HAP-1 (cell line): ENCODE results near the gene ZNF701.
"Not testable (repeated sequence)": the region's sequence is repeated elsewhere in the genome, so short reads cannot be mapped to it uniquely, and the experiment has no call there.

Experiments used
- DNase-seq, 2 experiments: peaks; one replicate each; pipeline ENCODE4 v3.0.0-alpha.2; 2016 to 2020; ENCODE audit warnings: low spot score in 2 of 2
- H3K27me3 ChIP-seq: fragments of 250-450 bp; sonication (Bioruptor Pico); 2 replicates; pipeline ENCODE4 v1.5.1; 2020; ENCODE audit warnings: low read depth, mild to moderate bottlenecking, moderate library complexity
- H3K36me3 ChIP-seq: fragments of 250-450 bp; sonication (Bioruptor Pico); replicated peaks from 2 replicates; pipeline ENCODE4 v1.5.1; 2020; ENCODE audit warnings: mild to moderate bottlenecking
- H3K4me1 ChIP-seq: fragments of 250-450 bp; sonication (Bioruptor Pico); 2 replicates; pipeline ENCODE4 v1.5.1; 2020; ENCODE audit warnings: mild to moderate bottlenecking
- H3K4me3 ChIP-seq: fragments of 250-450 bp; sonication (Bioruptor Pico); 2 replicates; pipeline ENCODE4 v1.5.1; 2020; ENCODE audit warnings: mild to moderate bottlenecking, moderate library complexity
- H3K9me3 ChIP-seq: fragments of 250-450 bp; sonication (Bioruptor Pico); 2 replicates; pipeline ENCODE4 v1.5.1; 2020; ENCODE audit warnings: mild to moderate bottlenecking, moderate library complexity
- in situ Hi-C: fragments of 300-500 bp; cut with MboI; formaldehyde crosslinking; loops from 3 replicates; pipeline ENCODE4 v1.14.3; 2020; ENCODE audit warnings: low sequenced_read_pairs, inconsistent platforms, mixed read lengths

The ZNF701 gene

DNA sequence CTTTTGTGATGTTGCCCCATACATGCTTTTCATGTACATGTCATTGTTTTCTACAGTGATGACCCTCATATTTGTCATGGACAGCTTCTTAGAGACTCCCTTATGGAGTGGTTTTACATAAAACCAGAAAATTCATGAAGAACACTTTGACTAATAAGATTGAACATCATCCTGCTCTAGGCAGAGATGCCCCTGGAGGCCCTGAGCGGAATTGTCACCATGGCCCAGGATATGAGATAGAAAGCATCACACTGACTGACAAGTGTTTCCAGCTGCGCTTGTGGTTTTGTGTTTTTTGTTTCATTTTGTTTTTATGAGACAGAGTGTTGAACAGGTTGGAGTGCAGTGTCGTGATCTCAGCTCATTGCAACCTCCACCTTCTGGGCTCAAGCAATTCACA, 22.2 kb downstream of the ZNF701 start:
- H3K36me3 ChIP-seq, result no peaks in the 10 kb centered on the region
- no peak overlapping the region for H3K4me3 ChIP-seq
- H3K9me3 ChIP-seq, result no peaks in the 10 kb centered on the region
- no peaks in the 10 kb centered on the region for H3K4me1 ChIP-seq
- in situ Hi-C loops, result no loop called here
- no peaks in the 10 kb centered on the region for H3K27me3 ChIP-seq
- no peak for DNase-seq

DNA sequence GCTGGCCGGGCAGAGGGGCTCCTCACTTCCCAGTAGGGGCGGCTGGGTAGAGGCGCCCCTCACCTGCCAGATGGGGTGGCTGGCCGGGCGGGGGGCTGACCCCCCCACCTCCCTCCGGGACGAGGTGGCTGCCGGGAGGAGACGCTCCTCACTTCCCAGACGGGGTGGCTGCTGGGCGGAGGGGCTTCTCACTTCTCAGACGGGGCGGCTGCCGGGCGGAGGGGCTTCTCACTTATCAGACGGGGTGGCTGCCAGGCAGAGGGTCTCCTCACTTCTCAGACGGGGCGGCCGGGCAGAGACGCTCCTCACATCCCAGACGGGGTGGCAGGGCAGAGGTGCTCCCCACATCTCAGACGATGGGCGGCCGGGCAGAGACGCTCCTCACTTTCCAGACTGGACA, 23.4 kb downstream of the ZNF701 start:
- H3K4me1 ChIP-seq, H3K36me3 ChIP-seq, in situ Hi-C loops, H3K4me3 ChIP-seq, H3K9me3 ChIP-seq, H3K27me3 ChIP-seq, DNase-seq: not testable (repeated sequence)

DNA sequence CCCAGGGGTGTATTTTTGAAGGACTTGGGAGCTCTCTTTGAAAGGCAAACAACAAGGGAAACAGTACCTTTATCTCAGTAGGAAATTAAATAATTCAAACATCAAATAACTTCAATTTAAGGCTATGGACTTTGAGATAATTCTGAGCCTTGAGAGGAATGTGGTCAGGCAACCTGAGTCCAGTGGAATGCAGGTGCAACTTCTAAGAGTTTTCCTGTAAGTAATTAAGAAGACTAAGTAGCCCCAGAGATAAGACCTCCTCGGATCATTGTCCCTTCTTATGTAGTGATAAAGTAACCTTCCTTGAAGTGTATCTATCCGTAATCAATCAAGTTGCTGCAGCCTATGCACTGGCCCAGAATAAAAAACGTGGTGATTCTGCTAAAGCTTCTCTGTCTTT, 29.2 kb downstream of the ZNF701 start:
- H3K4me1 ChIP-seq, result no peaks in the 10 kb centered on the region
- H3K27me3 ChIP-seq, result no peaks in the 10 kb centered on the region
- no peaks in the 10 kb centered on the region; the same call in 1 of the 2 replicates for H3K9me3 ChIP-seq
- in situ Hi-C loops, result no loop called here
- H3K36me3 ChIP-seq, result no peaks in the 10 kb centered on the region
- H3K4me3 ChIP-seq, result no peak overlapping the region
- DNase-seq, result no peak

DNA sequence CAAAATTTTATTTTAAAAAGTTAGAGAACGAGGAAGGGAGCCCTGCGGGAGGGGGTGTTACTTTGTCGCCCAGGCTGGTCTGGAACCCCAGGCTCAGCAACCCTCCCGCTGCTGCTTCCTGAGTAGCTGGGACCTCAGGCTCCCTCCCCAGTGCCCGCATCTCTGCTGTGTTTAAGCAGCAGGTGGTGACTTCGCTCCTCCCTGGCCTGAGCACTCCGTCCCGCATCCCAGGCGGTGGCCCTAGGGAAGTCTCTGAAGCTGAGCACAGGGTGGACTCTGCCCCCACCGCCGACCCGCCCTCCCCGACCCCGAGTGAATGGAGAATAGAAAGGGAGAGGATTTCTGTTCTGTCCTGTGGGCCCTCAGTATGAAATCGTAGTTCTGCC, 30.5 kb downstream of the ZNF701 start:
- no peaks in the 10 kb centered on the region; the same call in 1 of the 2 replicates for H3K9me3 ChIP-seq
- no peaks in the 10 kb centered on the region for H3K4me1 ChIP-seq
- no peak for DNase-seq
- H3K27me3 ChIP-seq, result no peaks in the 10 kb centered on the region
- H3K4me3 ChIP-seq, result peak overlapping the region; percentile 57
- no peaks in the 10 kb centered on the region for H3K36me3 ChIP-seq
- in situ Hi-C loops, result no loop called here

DNA sequence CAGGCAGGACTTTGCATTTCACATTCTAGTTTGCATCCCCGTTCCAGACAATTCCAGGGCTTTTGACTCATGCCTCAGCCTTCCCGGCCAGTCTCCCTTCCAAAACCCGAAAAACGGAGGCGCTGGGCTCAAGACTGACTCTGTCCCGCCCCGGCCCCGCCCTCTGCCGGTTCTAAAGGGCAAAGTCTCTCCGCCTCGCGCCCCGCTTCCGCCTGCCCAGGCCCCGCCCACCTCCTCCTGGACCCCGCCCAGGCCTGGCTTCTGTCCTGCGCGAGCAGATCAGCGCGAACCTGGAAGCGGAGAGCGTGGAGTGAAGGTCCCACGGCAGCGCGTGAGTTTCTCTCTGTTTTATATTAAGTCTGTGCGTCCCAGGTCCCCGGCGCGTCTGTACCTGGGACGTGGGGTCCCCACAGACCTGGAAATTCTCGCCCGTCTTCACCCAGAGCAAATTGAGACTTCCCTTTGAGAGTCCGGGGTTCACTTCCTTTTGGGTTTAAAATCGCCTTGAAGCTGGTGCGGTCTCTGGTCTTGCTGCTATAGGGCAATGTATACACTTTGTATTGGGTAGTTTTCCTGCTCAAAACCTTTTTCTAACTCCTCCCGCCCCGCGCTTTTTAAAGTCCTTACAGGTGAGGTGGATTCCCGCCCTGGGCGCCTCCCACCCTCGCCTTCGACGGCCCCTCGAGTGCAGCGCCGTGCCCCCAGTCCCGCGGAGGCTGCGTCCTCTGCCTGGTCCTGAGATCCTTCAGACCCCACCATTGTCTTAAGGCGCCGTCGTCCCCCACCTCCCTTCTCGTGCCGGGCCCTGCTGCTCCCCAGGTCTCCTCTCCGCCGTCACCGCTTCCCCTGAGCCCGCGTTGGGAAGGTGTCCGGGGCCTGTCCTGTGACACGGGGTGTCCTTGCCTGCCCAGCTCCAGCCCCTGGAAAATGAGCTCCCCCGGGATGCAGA, 31.2 kb downstream of the ZNF701 start:
- in situ Hi-C loops, result no loop called here
- Histone ChIP-seq H3K9me3 (no peaks in the 10 kb centered on the region; the same call in 1 of the 2 replicates), H3K27me3 (no peaks in the 10 kb centered on the region), H3K4me1 (no peaks in the 10 kb centered on the region), H3K4me3 (peak overlapping the region; percentile 57), H3K36me3 (no peaks in the 10 kb centered on the region)
- DNase-seq, result peak; percentile 78 to 97

DNA sequence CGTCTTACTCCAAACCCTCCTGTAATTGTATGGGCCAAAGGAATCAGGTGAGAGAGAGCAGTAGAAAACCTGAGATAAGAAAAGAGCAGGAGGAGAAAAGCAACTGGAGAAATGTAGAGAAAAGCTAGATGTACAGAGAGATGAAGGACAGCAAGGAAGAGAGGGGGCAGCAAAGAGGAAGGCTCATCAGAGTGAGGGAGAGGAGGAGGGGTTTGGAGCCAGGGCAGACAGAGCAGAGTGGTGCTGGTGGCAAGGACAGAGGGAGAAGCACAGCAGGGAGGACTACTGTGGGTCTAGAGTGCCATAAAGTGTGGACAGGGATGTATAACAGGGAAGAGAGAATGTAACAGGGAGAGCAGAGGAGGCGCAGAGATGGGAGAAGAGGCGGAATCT, 31.9 kb downstream of the ZNF701 start:
- H3K9me3 ChIP-seq, in situ Hi-C loops, H3K4me1 ChIP-seq, H3K36me3 ChIP-seq, H3K27me3 ChIP-seq, DNase-seq: not testable (repeated sequence)
- peak overlapping the region; percentile 57 for H3K4me3 ChIP-seq

DNA sequence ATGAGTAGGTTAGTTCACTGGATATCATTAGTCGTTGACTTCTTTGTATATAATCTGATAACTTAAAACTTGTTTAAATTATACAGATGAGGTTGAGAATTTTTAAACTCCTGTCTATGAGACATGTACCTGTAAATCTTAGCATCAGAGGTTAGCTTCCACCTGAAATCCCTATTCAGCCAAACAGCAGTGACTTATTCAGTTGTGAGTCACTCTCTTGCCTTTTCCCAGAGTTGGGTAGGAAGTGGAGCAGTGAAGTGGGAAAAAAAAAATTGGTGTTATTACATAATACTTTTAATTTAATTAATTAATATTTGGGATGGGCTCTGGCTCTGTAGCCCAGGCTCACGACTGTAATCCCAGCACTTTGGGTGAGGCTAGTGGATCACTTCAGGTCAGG, 32.9 kb downstream of the ZNF701 start:
- no peak for DNase-seq
- in situ Hi-C loops, result no loop called here
- H3K36me3 ChIP-seq, result no peaks in the 10 kb centered on the region; the same call in 1 of the 2 replicates
- H3K4me3 ChIP-seq, result no peak overlapping the region
- no peaks in the 10 kb centered on the region for H3K27me3 ChIP-seq
- H3K9me3 ChIP-seq, result no peaks in the 10 kb centered on the region; the same call in 1 of the 2 replicates
- no peaks in the 10 kb centered on the region for H3K4me1 ChIP-seq

DNA sequence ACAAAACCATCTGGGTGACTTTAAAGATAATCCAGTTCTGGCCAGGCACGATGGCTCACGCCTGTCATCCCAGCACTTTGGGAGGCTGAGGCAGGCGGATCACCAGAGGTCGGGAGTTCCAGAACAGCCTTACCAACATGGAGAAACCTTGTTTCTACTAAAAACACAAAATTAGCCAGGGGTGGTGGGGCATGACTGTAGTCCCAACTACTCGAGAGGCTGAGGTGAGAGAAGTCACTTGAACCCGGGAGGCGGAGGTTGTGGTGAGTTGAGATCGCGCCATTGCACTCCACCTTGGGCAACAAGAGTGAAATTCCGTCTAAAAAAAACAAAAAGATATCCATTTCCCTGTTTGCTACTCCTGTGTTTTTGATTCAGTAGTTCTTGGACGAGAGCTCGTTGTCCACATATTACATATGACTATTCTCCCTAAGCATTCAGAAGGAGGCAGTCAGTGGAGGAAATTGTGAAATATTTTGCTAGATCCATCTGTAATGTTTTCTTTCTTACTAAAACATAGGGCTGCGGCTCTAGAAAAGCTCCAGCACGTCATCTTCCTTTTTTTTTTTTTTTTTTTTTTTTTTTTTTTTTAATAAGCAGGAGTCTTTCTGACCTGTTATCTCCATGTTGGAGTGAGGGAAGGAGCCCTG, 33.6 kb downstream of the ZNF701 start:
- Histone ChIP-seq H3K9me3 (no peaks in the 10 kb centered on the region; the same call in 1 of the 2 replicates), H3K4me3 (no peak overlapping the region), H3K4me1 (no peaks in the 10 kb centered on the region), H3K27me3 (no peaks in the 10 kb centered on the region), H3K36me3 (no peaks in the 10 kb centered on the region; the same call in 1 of the 2 replicates)
- in situ Hi-C loops, result no loop called here
- DNase-seq, result no peak

DNA sequence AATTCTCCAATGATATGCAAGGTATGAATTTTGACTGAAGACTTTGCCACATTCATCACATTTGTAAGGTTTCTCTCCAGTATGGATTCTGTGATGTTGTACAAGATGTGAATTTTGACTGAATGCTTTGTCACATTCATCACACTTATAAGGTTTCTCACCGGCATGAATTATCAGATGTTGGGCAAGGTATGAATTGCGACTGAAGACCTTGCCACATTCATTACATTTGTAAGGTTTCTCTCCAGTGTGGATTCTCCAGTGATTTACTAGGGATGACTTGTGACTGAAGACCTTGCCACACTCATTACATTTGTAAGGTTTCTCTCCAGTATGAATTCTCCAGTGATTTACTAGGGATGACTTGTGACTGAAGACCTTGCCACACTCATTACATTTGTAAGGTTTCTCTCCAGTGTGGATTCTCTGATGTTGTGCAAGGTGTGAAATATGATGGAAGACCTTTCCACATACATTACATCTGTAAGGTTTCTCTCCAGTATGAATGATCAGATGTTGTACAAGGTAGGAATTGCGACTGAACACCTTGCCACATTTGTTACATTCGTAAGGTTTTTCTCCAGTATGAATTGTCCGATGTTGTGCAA, 43.3 kb downstream of the ZNF701 start:
- peaks cover 46% of the 10 kb centered on the region for H3K36me3 ChIP-seq
- no peaks in the 10 kb centered on the region for H3K27me3 ChIP-seq
- in situ Hi-C loops, result no loop called here
- DNase-seq, result no peak
- H3K4me3 ChIP-seq, result no peak overlapping the region
- H3K4me1 ChIP-seq, result no peaks in the 10 kb centered on the region
- peaks cover 16% of the 10 kb centered on the region; the same call in 1 of the 2 replicates for H3K9me3 ChIP-seq

DNA sequence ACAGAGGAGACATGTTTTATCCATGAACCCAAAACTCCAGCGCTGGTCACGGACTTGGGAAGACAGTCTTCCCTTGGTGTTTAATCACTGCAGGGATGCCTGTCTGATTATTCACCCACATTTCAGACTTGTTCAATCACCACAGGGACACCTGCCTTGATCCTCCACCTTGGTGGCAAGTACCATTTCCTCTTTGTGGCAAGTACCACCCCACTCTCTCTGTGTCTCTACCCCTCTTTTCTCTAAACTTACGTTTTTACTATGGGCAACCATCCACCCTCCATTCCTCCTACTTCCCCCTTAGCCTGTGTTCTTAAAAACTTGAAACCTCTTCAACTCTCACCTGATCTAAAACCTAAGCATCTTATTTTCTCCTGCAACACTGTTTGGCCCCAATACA, 51.3 kb downstream of the ZNF701 start:
- H3K36me3 ChIP-seq, result peaks cover 37% of the 10 kb centered on the region
- H3K4me1 ChIP-seq, result no peaks in the 10 kb centered on the region
- DNase-seq, result no peak
- no peak overlapping the region for H3K4me3 ChIP-seq
- no peaks in the 10 kb centered on the region for H3K9me3 ChIP-seq
- H3K27me3 ChIP-seq, result no peaks in the 10 kb centered on the region
- in situ Hi-C loops, result no loop called here

DNA sequence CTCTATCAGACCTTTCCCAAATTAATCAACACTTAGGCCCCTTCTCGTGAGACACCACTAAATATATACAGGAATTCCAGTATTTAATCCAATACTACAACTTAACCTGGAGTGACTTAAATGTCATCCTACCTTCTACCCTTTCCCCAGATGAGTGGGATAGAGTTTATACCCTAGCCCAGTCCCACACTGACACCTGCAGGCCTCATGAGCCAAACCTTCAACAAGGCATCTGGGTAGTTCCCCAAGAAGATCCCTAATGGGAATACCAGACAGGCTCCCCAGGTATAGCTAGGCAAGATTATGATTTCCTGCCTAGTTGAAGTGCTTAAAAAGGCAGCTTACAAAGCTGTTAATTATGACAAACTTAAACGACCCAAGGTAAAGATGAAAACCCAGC, 52.2 kb downstream of the ZNF701 start:
- Histone ChIP-seq H3K27me3 (no peaks in the 10 kb centered on the region), H3K9me3 (no peaks in the 10 kb centered on the region), H3K4me3 (no peak overlapping the region), H3K36me3 (peaks cover 37% of the 10 kb centered on the region), H3K4me1 (no peaks in the 10 kb centered on the region)
- no peak for DNase-seq
- in situ Hi-C loops, result no loop called here

DNA sequence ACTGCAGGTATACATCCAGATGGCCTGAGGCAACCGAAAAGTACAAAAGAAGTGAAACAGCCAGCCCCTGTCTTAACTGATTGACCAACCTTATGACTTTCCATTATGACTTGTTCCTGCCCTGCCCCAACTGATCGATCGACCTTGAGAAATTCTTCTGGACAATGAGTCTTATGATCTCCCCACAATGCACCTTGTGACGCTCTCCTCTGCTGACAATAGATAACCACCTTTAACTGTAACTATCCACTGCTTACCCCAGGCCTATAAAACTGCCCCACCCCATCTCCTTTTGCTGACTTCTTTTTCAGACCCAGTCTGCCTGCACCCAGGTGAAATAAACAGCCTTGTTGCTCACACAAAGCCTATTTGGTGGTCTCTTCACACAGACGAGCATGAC, 56.8 kb downstream of the ZNF701 start:
- in situ Hi-C loops, result no loop called here
- Histone ChIP-seq H3K9me3 (no peaks in the 10 kb centered on the region), H3K27me3 (no peaks in the 10 kb centered on the region), H3K4me3 (no peak overlapping the region), H3K4me1 (no peaks in the 10 kb centered on the region), H3K36me3 (peaks cover 31% of the 10 kb centered on the region)
- DNase-seq, result no peak

DNA sequence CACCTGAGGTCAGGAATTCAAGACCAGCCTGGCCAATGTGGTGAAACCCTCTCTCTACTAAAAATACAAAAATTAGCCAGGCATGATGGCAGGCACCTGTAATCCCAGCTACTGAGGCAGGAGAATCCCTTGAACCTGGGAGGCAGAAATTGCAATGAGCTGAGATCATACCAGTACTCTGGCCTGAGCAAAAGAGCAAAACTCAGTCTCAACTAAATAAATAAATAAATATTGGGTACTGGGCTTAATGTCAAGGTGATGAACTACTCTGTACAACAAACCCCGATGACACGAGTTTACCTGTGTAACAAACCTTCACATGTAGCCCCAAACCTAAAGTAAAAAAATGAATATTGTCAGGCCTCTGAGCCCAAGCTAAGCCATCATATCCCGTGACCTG, 57.4 kb downstream of the ZNF701 start:
- H3K4me3 ChIP-seq, H3K27me3 ChIP-seq, H3K4me1 ChIP-seq, DNase-seq, H3K9me3 ChIP-seq, in situ Hi-C loops: not testable (repeated sequence)
- H3K36me3 ChIP-seq, result peaks cover 31% of the 10 kb centered on the region
